HFF-Myc (cell line): Measurements from ENCODE around the gene LYZL1.
A peak's percentile ranks its signal among the peaks of the same experiment; 100 is the strongest.

Experiments
- DNase-seq: peaks from one replicate; pipeline ENCODE4 v3.0.0-alpha.2; 2011; ENCODE audit warnings: low read depth; ENCODE audit errors: extremely low read depth
- H3K4me3 ChIP-seq: replicated peaks from 2 replicates; pipeline ENCODE4 v1.5.1; 2011; ENCODE audit warnings: low read depth, mild to moderate bottlenecking, control low read depth, low read length
- CTCF ChIP-seq: IDR thresholded peaks from 2 replicates; pipeline ENCODE4 v1.5.1; 2012; ENCODE audit warnings: mild to moderate bottlenecking, low read depth, low read length, control low read depth; ENCODE audit errors: missing control alignments

Gene LYZL1

GRCh38 chr10:29253690-29254029 lies 35.2 kb upstream of the LYZL1 start:
- H3K4me3 ChIP-seq: no peak overlapping the region
- DNase-seq: no peak
- no peak for TF ChIP-seq CTCF

- TF ChIP-seq CTCF: no peak
- no peak for DNase-seq
Observed at GRCh38 chr10:29254123-29255046, 34.5 kb upstream of the LYZL1 start.

GRCh38 chr10:29255104-29255503 lies 33.8 kb upstream of the LYZL1 start:
- H3K4me3 ChIP-seq: no peak overlapping the region
- TF ChIP-seq CTCF: no peak

More at GRCh38 chr10:29254123-29255046, 34.5 kb upstream of the LYZL1 start:
- H3K4me3 ChIP-seq: no peak overlapping the region

GRCh38 chr10:29256019-29256418 lies 32.9 kb upstream of the LYZL1 start:
- DNase-seq: no peak
- H3K4me3 ChIP-seq: no peak overlapping the region
- TF ChIP-seq CTCF: no peak

More at GRCh38 chr10:29255104-29255503, 33.8 kb upstream of the LYZL1 start:
- no peak for DNase-seq

GRCh38 chr10:29256586-29256985 lies 32.3 kb upstream of the LYZL1 start:
- no peak overlapping the region for H3K4me3 ChIP-seq
- DNase-seq: no peak
- no peak for TF ChIP-seq CTCF

- TF ChIP-seq CTCF: no peak
- DNase-seq: peak; percentile 81
- no peak overlapping the region for H3K4me3 ChIP-seq
Observed at GRCh38 chr10:29257106-29257783, 31.6 kb upstream of the LYZL1 start.
